Lower leg skin (tissue), 4 donors: Measurements from ENCODE around the gene BTG3. TPM values are rescaled to one million over a fixed set of nuclear protein-coding genes. Genes with fewer than 3 reads are reported as not detected.

Experiments
- DNase-seq, 2 donors: peaks; one replicate each; pipeline ENCODE4 v3.0.0-alpha.2; 2019; ENCODE audit warnings: low spot score in 2 of 2
- H3K4me3 ChIP-seq: fragments of 200-600 bp; sonication (generic); 2 replicates; pipeline ENCODE4 v1.5.1; 2017; ENCODE audit warnings: mild to moderate bottlenecking, low read depth; ENCODE audit not compliant: poor library complexity, severe bottlenecking
- POLR2A ChIP-seq, 2 donors: fragments of 450-650 bp; IDR thresholded peaks; one replicate each; pipeline ENCODE4 v1.6.1; 2016 to 2017; ENCODE audit warnings: antibody characterized with exemption in 2 of 2, mild to moderate bottlenecking in 1 of 2, moderate library complexity in 1 of 2
- WGBS, 2 donors: methylation state at CpG; one replicate each; pipeline ENCODE4 v1.1.5; 2018; 5-methylcytosine and 5-hydroxymethylcytosine counted together
- intact Hi-C: fragments of 100-400 bp; cut with DNase I; formaldehyde crosslinking; loops from one replicate; pipeline ENCODE4 v1.15.0; 2023; ENCODE audit warnings: low total_unique reads
- total RNA-seq, 4 donors: library from RNA; depleted of rRNA; stranded (reverse); fragments of >200 nt; gene quantifications; one replicate each; pipeline ENCODE4 v1.1.0, GENCODE V29; 2016
- TF ChIP-seq, protein P1 (sequence below), 3 donors: fragments of 450-650 bp; IDR thresholded peaks; one replicate each; pipeline ENCODE4 v1.5.1; 2016; ENCODE audit warnings: antibody characterized with exemption in 3 of 3, mild to moderate bottlenecking in 3 of 3, moderate library complexity in 2 of 3

The BTG3 gene
- total RNA-seq, 4 donors from 2014 or later: 43.0 to 88.3 (median 57.3) TPM

DNA sequence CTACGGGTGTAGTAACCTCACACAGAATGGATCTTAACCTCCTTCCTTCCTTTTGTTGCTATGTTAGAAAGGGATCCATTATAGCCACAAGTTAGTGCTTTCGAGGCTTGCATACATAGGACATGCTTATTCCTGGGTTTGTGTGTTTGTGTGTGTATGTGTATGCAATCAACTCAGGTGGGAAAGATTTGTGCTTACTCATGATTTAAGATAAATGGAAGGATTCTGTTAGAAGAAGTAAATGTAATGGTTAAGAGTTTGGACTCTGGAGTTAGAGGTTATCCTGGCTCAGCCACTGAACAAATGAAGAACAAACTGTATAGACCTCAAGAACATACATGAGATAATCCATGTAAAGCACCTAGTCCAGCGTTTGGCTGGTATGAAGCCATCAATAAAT lies 28.8 kb downstream of the BTG3 start:
- DNase-seq: no peak
- 80 to 82% methylated on average over 3 of the region's 3 CpGs for WGBS, 2 donors
- no peak overlapping the region for H3K4me3 ChIP-seq
- intact Hi-C loops: no loop called here
- no peak for TF ChIP-seq POLR2A (IDR thresholded peaks at IDR 0.05)
- TF ChIP-seq, protein P1, sequence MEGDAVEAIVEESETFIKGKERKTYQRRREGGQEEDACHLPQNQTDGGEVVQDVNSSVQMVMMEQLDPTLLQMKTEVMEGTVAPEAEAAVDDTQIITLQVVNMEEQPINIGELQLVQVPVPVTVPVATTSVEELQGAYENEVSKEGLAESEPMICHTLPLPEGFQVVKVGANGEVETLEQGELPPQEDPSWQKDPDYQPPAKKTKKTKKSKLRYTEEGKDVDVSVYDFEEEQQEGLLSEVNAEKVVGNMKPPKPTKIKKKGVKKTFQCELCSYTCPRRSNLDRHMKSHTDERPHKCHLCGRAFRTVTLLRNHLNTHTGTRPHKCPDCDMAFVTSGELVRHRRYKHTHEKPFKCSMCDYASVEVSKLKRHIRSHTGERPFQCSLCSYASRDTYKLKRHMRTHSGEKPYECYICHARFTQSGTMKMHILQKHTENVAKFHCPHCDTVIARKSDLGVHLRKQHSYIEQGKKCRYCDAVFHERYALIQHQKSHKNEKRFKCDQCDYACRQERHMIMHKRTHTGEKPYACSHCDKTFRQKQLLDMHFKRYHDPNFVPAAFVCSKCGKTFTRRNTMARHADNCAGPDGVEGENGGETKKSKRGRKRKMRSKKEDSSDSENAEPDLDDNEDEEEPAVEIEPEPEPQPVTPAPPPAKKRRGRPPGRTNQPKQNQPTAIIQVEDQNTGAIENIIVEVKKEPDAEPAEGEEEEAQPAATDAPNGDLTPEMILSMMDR (IDR thresholded peaks at IDR 0.05): no peak

DNA sequence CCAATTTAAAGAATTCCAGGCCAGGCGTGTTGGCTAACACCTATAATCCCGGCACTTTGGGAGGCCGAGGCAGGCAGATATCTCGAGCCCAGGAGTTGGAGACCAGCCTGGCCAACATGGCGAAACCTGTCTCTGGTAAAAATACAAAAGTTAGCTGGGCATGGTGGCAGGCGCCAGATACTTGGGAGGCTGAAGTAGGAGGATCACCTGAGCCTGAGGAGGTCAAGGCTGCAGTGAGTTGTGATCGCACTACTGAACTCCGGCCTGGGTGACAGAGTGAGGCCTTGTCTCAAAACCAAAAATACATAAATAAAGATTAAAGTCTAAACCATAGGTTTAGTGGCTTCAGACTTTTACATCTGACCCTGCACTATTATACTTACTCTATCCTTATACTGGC lies 32.4 kb downstream of the BTG3 start:
- H3K4me3 ChIP-seq: no peak overlapping the region
- no peak for TF ChIP-seq POLR2A (IDR thresholded peaks at IDR 0.05)
- TF ChIP-seq, protein P1 (IDR thresholded peaks at IDR 0.05): no peak
- DNase-seq: no peak
- intact Hi-C loops: no loop called here
- 95 to 97% methylated on average over 8 of the region's 8 CpGs for WGBS, 2 donors

DNA sequence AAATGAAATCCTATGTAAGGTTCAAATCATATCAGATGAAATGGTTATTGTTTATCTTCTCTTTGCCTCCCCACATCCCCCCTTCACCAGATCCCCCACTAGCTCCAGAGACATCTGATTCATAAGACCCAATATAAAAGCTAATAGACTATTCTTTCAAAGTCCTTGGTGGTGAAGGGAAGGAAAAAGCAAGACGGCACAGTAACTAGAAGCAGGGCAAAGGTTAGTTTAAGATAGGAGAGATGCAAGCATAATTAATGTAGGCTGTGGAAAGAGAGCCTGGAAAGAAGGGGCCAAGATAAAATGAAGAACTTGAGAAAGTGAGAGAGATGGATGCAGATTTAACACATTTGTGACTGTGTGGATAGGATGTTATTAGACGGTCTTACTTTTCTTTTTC lies 33.8 kb downstream of the BTG3 start:
- WGBS, 2 donors: 76 to 81% methylated on average over 2 of the region's 2 CpGs

DNA sequence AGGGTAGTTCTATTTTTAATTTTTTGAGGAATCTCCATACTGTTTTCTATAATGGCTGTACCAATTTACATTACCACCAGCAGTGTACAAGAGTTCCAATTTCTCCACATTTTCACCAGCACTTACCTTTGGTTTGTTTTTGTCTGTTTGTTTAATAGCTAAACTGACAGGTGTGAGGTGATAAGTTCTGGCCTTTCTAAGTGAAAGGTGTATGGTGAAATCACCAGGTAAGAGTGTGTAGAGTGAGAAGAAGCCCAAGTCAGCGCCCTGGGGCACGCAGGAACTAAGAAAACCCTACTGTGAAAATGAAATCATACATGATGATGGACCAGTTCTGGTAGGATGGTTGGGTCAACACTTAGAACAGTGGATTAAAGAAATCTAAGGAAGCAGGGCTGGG lies 34.5 kb downstream of the BTG3 start:
- intact Hi-C loops: no loop called here
- TF ChIP-seq, protein P1 (IDR thresholded peaks at IDR 0.05): no peak
- no peak for TF ChIP-seq POLR2A (IDR thresholded peaks at IDR 0.05)
- WGBS, 2 donors: 90 to 96% methylated on average over 2 of the region's 2 CpGs
- no peak overlapping the region for H3K4me3 ChIP-seq
- no peak for DNase-seq

More for the DNA sequence above, 33.8 kb downstream of the BTG3 start:
- intact Hi-C loops: no loop called here
- DNase-seq: no peak
- no peak overlapping the region for H3K4me3 ChIP-seq
- TF ChIP-seq, protein P1 (IDR thresholded peaks at IDR 0.05): no peak

DNA sequence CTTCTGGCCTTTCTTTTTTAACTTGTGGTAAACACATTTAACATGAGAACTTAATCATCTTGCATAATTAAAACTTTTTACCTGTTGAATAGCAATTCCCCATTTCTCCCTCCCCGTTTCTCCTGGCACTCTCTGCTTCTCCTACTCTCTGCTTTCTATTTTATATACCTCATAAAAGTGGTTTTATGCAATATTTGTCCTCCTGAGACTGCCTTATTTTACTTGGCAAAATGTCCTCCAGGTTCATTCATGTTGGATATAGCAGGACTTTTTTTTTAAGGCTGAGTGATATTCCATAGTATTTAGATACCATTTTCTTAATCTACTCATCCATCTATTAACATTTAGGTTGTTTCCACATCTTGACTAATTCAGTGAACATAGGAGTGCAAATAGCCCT lies 35.0 kb downstream of the BTG3 start:
- no peak for DNase-seq

More for the DNA sequence above, 35.0 kb downstream of the BTG3 start:
- TF ChIP-seq POLR2A (IDR thresholded peaks at IDR 0.05): no peak
- TF ChIP-seq, protein P1 (IDR thresholded peaks at IDR 0.05): no peak
- intact Hi-C loops: no loop called here
- 76 to 85% methylated on average over 1 of the region's 1 CpG for WGBS, 2 donors
- H3K4me3 ChIP-seq: no peak overlapping the region
